Measurements from ENCODE around the gene C9orf43. TPM values are rescaled to one million over a fixed set of nuclear protein-coding genes. Genes with fewer than 3 reads are reported as not detected.

Gene C9orf43
- total and polyA plus RNA-seq, 10 donors, result 0.27 to 0.92 (median 0.47) TPM; not detected in 2

- Histone ChIP-seq H3K4me3 (no peak overlapping the region), H3K27ac (no peak overlapping the region), H3K27me3 (replicated peaks in 1 of 7) (no peaks in the 10 kb centered on the region), H3K4me1 (peaks cover 0 to 29% (median 10%) of the 10 kb centered on the region in 6 donors), H3K9me3 (no peaks in the 10 kb centered on the region), H3K36me3 (no peaks in the 10 kb centered on the region)
- intact Hi-C loops (cut with DNase I; ENCODE audit: low total_unique reads), result no loop called here
- no peak for DNase-seq
- TF ChIP-seq POLR2A (IDR thresholded peaks at IDR 0.05), result no peak
- no peak for TF ChIP-seq CTCF (IDR thresholded peaks at IDR 0.05 in 8 of 11, conservative IDR thresholded peaks at IDR 0.05 in 3 of 11)
- no peak for TF ChIP-seq POLR2AphosphoS5 (IDR thresholded peaks at IDR 0.05)
- 64 to 85% (median 69%) methylated on average over 7 of the region's 7 CpGs for WGBS, 5 donors
These were observed 68.7 kb downstream of the C9orf43 start for GRCh38 chr9:113479174-113479621.

Other genes with a start within 250 kb of the C9orf43 start
- 10 to 100 TPM; 50.7 to 68.0 (median 60.0) TPM for gene FKBP15, start 189.5 kb upstream of the C9orf43 start, total RNA-seq
- gene FKBP15, start 189.5 kb upstream of the C9orf43 start, polyA plus RNA-seq, result 10 to 100 TPM; 11.5 to 18.4 (median 12.4) TPM
- 10 to 100 TPM; 17.7 to 22.7 (median 19.2) TPM for gene SLC31A1, start 189.2 kb upstream of the C9orf43 start, total RNA-seq
- 1 to 10 TPM; 3.0 to 5.5 (median 3.3) TPM for gene SLC31A1, start 189.2 kb upstream of the C9orf43 start, polyA plus RNA-seq
- 10 to 100 TPM; 20.6 to 31.3 (median 27.1) TPM for gene CDC26, start 135.2 kb upstream of the C9orf43 start, total RNA-seq
- 10 to 100 TPM; 41.5 to 42.9 (median 41.8) TPM for gene CDC26, start 135.2 kb upstream of the C9orf43 start, polyA plus RNA-seq
- 10 to 100 TPM; 13.5 to 20.2 (median 17.5) TPM for gene PRPF4, start 135.1 kb upstream of the C9orf43 start, total RNA-seq
- 10 to 100 TPM in 2 of 3 donors, 1 to 10 TPM in 1; 7.7 to 12.4 (median 10.5) TPM for gene PRPF4, start 135.1 kb upstream of the C9orf43 start, polyA plus RNA-seq
- gene RNF183, start 107.4 kb upstream of the C9orf43 start, total RNA-seq, result under 1 TPM in 1 of 7 donors, not detected in 6; 0.35 TPM
- under 1 TPM; 0.06 to 0.09 (median 0.08) TPM for gene RNF183, start 107.4 kb upstream of the C9orf43 start, polyA plus RNA-seq
- gene WDR31, start 70.5 kb upstream of the C9orf43 start, total RNA-seq, result 1 to 10 TPM in 3 of 7 donors, under 1 TPM in 4; 0.46 to 2.3 (median 0.94) TPM
- under 1 TPM; 0.15 to 0.35 (median 0.27) TPM for gene WDR31, start 70.5 kb upstream of the C9orf43 start, polyA plus RNA-seq
- gene BSPRY, start 61.2 kb upstream of the C9orf43 start, total RNA-seq, result 1 to 10 TPM in 3 of 7 donors, under 1 TPM in 4; 0.47 to 1.7 (median 0.79) TPM
- under 1 TPM; 0.26 to 0.77 (median 0.26) TPM for gene BSPRY, start 61.2 kb upstream of the C9orf43 start, polyA plus RNA-seq
- 10 to 100 TPM; 13.5 to 38.3 (median 16.7) TPM for gene HDHD3, start 33.8 kb upstream of the C9orf43 start, total RNA-seq
- gene HDHD3, start 33.8 kb upstream of the C9orf43 start, polyA plus RNA-seq, result 10 to 100 TPM; 17.2 to 26.0 (median 23.8) TPM
- gene ALAD, start 9.5 kb upstream of the C9orf43 start, total RNA-seq, result 10 to 100 TPM; 19.3 to 31.1 (median 29.5) TPM
- 10 to 100 TPM; 14.4 to 21.7 (median 15.9) TPM for gene ALAD, start 9.5 kb upstream of the C9orf43 start, polyA plus RNA-seq
- 10 to 100 TPM; 29.3 to 53.0 (median 36.9) TPM for gene POLE3, start 72 bp upstream of the C9orf43 start, total RNA-seq
- 10 to 100 TPM; 30.6 to 45.6 (median 44.5) TPM for gene POLE3, start 72 bp upstream of the C9orf43 start, polyA plus RNA-seq
- 100 to 1,000 TPM in 1 of 7 donors, 10 to 100 TPM in 6; 63.2 to 122 (median 84.4) TPM for gene RGS3, start 53.0 kb downstream of the C9orf43 start, total RNA-seq
- 10 to 100 TPM; 17.5 to 48.3 (median 26.5) TPM for gene RGS3, start 53.0 kb downstream of the C9orf43 start, polyA plus RNA-seq

All from spleen (tissue), 11 donors.